CD4-positive, alpha-beta T cell treated with Interleukin-17A for 1 hour (primary cell): ENCODE data around the gene HLCS.

ENCODE experiments used
- DNase-seq: peaks from one replicate; pipeline ENCODE4 v3.0.0-alpha.2; 2020

The HLCS gene

DNA sequence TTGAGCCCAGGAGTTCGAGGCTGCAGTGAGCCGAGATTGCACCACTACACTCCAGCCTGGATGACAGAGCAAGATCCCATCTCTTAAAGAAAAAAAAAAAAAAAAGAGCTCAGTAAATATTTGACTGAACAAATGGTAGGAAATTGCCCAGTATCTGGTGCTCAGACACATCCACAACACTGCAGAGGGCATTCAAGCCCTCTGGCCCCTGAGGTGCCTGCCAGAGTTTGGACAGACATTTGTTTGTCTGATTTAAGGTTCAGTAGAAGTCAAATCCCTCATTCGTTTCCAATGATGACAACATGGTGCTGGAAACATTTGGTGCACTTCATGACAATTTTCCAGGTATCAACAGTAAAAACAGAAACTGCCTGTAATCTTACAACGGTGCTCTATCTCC lies 86.6 kb downstream of the HLCS start:
- no peak for DNase-seq

DNA sequence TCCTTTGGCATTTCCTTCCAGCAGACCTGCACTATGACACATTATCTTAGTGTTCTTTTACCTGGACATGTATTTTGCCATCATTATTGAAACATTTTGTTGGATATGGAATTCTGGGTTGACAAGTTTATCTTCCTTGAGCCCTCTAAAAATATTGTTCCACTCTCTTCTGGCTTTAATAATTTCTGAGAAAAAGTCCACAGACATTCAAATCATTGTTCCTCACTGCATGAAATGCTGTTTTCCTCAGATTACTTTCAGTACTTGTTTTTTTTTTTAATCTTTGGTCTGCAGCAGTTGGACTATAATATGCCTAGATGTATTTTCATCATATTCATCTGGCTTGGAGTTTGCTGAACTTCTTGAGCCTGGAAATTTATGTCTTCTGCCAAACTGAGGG lies 88.7 kb downstream of the HLCS start:
- DNase-seq: no peak

DNA sequence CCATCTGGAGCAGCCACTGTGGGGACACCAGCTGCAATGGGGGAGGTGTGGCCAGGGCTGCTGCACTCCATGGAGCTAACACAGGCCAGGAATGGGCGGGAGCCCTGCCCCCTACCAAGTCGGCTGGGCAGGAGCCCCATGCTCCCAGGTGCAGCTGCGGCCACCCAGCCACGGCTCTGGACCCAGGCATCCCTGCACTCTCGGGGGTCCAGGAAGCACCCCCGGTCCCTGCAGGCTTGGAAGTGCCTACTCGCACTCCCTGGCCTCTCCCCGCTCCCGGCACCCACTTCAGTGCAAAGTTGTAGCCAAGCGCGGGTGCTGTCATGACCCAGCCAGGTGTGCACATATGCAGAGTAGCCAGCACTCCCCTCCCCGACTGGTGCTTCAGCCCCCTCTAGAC lies 91.8 kb downstream of the HLCS start:
- DNase-seq: no peak

DNA sequence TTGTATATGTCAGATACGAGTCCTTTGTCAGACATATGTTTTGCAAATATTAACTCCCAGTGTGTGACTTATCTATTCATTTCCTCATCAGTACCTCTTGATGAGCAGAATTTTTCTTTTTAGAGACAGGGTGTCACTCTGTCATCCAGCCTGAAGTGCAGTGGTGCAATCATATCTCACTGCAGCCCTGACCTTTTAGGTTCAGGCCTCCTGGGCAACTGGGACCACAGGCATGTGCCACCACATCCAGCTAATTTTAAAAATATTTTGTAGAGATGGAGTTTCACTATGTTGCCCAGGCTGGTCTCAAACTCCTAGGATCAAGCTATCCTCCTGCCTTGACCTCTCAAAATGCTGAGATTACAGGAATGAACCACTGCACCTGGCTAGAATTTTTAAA lies 93.0 kb downstream of the HLCS start:
- no peak for DNase-seq

DNA sequence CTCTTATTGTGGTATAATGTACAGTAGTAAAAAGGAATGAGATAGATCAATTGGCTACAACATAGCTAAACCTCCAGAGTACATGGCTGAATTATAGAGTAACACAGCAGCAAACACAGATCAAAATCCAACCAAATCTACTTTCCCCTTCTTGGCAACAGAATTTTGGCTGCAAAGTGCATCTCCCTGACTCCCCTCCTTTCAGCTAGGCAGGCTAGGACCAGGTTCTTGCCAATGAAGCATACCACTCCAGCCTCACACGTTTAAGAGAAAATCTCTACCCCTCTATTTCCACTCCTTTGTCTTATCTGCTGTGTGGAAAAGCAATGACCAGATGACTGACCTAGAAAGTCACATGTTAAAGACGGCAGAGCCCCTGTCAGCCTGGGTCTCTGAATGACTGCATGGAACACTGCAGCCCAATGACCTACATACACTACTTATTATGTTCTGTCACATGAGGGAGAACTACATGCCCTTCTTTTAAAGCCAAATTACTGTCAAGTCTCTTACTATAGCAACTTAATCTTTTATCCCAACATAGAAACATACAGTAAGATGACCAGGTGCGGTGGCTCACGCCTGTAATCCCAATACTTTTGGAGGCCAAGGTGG lies 99.1 kb downstream of the HLCS start:
- DNase-seq: no peak

DNA sequence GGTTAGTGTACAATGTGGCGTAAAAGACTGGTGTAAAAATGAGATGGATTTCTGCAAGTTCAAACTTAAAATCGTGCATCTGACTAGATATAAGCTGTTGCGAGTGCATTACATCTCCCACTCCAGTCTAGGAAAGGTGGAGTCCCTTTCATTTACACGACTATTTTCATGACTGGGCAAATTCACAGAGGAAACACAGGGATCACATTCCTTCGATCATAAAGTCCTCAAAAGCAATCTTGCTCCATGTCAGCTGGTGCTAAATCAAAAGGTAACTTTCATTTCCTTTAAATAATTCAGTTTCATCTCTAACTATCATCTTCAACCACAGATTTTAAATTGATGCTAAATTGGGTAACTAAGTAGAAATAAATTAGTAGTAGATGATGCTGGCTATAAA lies 100.0 kb downstream of the HLCS start:
- no peak for DNase-seq

DNA sequence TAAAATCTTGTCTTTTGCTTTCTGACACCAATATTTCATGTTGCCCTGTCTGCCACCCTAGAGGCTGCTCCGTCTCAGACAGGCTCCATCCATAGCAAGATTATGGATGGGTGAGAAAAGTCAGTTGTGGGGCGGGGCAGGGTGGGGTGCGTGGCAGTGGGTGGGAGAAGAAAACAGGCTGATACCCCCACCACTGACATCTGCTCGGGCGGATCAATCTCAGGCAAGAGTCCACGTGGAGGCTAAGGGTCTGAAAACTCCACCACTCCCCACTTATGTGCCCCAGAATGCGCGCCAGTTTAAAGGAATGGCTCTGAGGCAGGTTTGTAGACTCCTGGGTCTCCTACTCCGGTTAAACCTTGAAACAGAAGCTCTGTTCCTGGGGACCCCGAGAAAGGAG lies 101.5 kb downstream of the HLCS start:
- DNase-seq: no peak

DNA sequence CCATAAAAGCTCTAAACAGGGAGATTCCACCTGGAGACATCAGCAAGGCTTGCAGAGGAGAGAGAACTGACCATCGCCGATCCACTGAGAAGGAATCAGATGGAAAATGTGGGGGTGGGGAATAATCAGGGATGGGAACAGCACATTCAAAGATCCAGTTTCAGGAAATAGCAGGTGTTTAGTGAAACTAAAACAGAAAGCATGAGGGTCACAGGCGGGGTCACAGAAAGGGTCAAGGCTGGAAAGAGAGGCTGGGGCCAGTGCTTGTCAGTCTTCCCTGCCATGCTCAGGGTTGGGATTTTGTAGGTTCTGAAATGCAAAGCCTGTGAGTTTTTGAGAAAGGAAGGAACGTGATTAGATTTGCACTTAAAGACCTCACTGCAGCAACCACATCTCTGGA lies 103.2 kb downstream of the HLCS start:
- DNase-seq: no peak

DNA sequence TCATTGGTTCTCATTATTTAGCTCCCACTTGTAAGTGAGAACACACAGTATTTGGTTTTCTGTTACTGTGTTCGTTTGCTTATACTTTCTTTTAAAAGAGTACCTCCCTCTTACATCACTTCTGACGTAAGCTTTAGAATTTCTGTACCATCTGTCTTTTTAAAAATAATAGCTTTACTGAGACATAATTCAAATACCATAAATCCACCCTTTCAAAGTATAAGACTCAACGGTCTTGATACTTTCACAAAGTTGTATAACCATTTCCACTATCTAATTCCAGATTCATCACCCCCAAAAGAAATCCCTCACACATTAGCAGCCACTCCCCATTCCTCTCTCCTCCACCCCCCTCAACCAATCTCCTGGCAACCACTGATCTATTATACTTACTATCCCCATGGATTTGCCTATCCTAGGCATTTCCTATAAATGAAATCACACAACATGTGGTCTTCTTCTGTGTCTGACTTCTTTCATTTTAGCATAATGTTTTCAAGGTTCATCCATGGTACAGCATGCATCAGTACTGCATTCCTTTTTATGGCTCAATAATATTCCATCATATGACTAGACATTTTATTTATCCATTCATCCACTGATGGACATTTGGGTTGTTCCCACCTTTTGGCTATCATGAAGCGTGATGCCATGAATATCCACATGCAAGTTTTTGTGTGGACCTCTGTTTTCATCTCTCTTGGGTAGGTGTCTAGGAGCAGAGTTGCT lies 104.7 kb downstream of the HLCS start:
- no peak for DNase-seq

DNA sequence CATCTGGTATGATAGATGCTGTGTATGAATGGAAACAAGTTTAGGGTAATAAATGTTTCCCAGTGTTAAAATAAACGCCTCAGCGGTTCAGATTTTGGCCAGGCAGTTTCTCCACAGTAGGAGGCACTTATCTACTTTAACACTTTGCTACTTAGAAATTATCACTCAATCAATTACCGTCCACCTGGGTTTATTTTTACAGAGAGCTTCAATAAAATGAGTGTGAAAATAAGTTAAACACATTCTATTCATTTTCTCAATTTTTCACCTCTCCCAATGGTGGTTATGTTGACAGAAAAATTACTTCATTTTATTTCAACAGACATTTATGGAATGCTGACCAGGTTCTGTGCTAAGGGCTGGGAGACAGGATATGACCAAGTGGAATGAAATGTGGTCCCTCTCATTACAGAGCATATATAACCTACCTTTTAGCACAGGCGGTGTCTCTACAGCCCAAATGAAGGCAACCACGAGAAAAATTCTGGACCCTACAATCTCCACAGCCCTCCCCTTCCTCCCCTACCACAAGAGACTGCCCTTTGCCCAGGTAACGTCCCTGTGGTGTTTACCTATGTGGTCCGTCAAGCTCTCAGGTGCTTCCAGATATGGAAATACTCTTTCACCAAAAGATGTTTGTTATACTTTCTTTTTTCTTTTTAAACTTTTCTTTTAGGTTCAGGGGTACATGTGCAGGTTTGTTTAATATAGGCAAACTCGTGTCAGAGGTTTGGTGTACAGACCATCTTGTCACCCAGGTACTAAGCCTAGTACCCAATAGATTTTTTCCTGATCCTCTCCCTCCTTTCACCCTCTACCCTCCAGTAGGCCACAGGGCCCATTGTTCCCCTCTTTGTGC lies 105.5 kb downstream of the HLCS start:
- no peak for DNase-seq

DNA sequence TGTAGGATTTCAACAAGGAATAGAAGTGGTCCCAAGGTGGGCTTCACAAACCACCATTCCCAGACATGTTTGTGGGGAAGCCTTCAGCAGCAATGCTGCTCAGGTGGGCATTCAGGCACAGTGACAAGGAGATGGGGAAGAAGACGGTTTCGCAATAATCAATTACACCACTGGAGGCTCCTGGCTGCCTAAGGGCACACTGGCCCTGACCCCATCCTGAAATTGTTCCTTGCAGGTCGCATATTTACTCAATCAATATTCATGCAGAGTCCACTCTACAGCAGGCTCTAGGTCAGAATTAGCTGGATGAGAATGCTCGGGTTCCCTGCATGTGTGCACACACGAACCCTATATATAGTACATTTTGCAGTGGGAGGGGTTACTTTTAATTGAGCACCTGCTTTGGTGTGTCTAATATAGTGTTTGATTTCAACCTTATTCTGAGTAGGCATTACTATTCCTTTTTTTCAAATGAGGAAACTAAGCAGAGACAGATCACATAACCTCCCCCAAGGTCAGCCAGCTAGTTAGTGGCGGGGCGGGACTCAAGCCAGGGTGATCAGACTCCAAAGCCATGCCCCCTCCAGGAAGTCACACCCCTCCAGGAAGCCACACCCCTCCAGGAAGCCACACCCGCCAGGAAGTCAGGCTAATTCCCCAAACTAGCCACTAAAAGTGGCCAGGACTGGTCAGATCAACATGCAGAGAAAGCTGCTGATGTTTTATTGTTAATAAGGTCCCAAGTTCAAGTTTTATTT lies 106.5 kb downstream of the HLCS start:
- peak; percentile 53 for DNase-seq

DNA sequence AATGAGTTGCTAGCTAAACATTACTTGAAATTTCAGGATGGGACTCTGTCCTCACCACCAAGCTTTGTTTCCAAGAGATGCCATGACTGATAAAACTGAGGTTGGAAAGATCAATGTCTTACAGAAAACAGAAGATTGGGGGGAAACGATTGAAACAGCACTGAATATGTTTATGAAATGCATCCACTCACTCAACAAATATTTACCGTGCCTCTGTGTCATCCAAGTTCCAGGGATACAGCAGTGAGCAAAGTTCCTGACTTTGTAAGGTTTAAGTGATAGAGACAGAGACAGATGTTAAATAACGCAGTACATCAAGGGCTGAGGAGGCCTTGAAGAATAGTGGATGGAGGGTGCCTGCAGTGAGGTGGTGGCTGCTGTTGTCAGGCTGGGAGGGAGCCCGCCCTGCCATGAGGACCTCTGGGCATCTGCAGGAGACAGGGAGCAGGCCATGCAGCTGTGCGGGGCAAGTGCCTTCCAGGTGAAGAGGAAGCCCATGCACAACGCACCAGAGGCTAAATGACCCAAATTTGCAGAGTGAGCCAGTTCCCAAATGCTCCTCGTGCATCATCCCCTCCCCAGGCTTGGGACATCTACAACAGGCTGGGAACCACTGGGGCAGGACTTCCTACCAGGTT lies 108.0 kb downstream of the HLCS start:
- DNase-seq: no peak

DNA sequence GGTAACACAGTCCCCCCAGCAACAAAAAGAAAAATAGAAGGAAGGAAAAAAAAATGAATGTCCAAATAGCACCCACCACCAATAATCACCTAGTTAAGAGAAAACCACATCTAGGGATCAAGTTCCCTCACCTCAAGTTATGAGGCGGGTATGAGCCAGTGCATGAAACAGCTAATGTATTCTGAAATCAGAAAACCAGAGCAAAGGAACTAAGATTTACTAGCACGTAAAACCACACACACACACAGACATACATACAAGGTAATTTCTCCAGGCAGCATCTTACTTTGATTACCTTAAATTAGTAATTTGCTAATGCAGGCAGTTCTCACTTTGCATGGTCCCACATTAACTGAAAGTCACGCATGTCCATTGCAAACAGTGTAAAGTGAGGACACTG lies 109.8 kb downstream of the HLCS start:
- no peak for DNase-seq

DNA sequence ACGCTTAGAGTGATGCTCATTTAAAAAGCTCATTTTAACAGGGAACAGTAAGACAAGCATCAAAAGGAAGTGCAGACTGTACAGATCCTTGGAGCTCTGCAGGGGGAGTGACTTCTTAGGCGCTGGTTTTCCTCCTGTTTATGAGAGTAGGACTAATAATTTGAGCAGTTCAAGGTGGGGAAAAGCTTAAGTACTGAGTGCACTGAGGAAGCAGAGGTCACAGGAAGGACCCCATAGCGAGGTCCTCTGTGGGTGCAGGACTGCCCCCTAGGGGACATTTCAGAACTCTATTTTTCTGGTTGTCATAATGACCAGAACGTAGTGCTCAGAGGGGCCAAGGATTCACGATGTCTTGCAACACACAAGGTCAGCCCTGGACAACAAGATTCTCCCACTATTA lies 112.1 kb downstream of the HLCS start:
- DNase-seq: peak; percentile 5

DNA sequence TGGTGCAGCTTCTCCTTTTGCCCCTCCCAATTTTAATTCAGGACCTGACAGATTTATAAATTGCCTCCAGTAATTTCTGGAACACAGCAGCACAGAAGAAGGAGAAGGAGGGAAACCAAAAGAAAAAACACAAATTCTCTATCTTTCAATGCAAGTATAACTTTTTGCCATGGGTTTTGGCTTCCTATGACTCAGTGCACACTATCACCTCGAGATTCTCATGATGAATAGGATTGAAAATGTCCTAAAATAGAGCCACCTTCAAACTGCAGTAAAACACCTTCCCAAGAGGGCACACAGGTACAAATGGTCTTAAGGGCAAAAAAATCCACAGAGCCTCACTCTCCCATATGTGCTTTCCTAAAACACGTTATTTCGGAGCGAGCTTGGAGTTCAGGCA lies 113.6 kb downstream of the HLCS start:
- no peak for DNase-seq

DNA sequence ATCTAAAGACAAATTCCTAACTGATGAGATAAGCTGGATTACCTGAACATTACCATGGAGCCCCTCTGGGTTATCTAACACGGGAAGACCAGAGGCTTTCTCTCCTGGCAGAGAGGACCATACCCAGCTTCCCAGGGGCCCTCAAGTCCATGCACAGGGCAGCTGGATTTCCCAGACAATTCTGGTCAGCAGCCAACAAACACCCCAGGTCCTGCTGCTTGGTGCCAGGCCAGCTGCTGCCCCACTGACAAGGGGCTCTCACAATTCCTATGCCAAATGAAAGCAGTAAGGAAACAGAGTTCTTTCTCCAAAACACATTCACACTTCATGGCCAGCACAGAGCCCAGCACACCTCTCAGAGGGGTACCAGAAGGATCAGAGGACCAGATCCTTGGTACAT lies 114.2 kb downstream of the HLCS start:
- DNase-seq: no peak

DNA sequence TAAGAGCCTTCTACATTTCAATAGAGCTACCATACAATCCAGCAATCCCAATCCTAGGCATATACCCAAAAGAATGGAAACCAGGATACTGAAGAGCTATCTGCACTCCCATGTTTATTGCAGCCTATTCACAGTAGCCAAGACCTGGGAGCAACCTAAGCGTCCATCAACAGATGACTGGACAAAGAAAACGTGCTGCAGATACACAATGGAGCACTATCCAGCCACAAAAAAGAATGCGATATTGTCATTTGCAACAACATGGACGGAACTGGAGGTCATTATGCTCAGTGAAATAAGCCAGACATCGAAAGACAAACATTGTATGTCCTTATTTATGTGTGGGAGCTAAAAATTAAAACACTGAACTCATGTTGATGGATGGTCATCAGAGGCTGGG lies 115.3 kb downstream of the HLCS start:
- DNase-seq: no peak

DNA sequence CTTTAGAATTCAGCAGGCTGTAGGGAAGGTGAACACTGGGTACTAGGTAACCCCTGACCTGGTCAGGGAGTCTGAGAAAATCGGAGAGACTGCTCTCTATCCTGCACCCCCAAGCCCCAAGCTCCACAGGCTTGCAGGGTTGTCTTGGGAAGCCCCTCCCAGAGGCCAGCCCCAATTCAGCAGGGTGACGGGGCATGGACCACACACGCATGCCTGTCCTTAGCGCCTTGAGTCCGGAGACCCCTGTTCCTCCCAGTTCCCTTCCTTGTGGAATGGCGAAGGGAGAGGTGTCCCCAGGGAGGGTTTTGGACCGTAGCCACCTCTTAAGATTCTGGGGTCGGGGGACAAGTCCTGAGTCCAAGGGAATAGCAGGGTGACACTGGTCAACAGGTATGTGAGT lies 116.1 kb downstream of the HLCS start:
- DNase-seq: no peak

DNA sequence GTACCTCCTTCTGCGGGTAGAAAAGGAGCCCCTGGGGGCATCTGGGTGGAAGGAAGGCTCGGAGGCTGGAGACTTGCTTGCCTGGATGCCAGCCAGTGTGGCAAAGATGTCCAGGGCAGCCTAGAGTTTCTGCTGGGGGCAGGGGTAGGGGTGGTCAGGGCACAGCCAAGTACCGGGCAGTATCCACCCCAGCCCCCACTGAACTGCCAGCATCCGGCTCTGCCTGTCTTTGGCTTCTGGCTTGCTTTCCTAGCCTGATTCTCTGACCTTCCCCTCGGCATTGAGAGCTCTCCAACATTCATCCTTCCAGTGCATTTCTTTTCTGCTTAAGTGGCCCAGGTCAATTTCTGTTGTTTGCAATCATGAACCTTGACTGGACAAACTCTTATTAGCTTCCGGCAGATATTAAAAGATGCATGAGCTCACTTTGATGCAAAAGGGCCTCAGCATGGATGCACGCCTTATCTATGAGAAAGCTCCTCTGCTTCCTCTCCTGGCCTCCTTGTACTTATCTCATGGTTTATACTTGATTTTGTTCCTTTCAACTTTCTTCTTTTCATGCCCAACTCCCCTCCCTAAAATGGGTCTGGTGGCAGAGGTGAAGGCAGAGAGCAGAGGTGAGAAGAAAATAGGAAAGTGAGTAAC lies 116.9 kb downstream of the HLCS start:
- no peak for DNase-seq

DNA sequence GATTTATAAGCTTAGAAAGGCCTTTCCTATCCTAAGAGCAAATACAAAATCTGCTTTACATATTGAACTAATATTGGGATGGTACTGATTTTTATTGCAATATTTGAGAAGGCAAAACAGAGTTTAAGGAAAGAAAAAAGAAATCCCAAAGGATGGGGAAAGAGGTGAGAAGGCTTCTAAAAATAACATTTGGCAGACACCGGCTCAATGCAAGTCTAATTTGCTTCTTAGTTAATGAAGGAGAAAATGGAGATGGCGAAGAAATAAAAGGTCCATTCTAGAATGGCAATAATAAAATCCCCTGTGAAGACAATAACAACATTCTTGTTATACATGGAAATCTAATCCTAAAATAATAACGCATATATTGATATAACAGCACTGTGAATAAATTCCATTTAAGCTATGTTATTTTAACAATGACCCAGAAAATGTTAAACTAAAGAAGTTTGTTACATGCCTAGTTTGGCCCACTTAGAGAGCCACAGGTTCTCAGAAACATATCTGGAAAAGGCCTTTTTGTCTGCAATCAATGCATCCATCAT lies 117.7 kb downstream of the HLCS start:
- DNase-seq: no peak

DNA sequence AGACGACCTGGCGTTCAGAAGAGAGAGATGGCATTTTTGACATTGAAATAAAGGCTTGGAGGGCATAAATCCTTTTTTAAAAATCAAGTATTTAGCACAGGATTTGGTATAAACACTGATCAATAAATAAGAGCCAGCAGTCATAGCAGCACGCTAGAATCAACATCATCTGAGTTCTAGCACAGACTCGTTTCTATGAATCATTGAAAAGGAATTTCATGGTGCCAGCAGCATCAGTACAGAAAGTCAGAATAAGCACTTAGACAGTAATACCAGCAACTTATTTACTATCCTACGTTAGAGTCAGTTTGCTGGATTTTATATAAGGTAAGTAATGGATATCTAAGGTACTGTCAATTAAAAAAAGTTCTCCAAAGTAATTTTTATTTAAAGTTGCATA lies 119.3 kb downstream of the HLCS start:
- no peak for DNase-seq

DNA sequence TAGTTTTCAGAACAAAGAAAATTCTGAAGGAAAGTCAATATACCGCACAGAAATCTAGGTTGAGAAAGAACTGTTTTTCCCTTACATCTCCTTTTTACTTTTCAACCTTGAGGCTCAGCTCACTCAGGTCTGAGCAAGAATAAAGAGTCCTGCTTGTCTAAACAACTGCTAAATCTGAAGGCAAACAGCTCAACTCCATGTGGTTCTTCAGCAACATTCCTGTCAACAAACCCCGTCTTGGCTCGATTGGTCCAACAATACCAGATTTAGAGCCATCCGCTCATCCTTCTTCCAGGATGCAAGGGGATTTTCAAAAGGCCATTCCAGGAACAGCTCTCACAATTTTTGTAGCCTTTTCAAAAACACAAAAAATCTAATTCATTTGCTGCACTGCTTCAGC lies 119.8 kb downstream of the HLCS start:
- DNase-seq: no peak
